Stimulated activated CD8-positive, alpha-beta memory T cell treated with anti-CD3 and anti-CD28 coated beads, Interleukin-2, amount 100 ng/mL, for 1 hour (primary cell): ENCODE data around the gene ERLIN1.

Source experiments
- DNase-seq, 2 donors: peaks; one replicate each; pipeline ENCODE4 v3.0.0-alpha.2; 2020; ENCODE audit warnings: low read depth in 2 of 2

Gene ERLIN1

DNA sequence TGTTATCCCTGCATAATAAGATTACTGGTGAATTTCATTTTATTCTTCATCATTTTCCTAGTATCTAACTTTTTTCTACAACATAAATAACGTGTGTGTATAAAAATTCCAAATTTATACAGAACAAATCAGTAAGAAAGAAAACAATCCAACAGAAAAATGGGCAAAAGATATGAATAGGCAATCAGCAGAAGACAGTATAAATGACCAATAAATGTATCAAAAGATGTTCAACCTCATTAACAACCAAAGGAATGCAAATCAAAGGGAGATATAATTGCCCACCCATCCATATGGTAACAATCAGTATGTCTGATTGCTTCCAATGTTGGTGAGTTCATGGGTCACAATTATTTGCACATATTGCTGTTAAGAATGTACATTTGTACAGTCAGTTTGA, 13.5 kb downstream of the ERLIN1 start:
- no peak for DNase-seq

DNA sequence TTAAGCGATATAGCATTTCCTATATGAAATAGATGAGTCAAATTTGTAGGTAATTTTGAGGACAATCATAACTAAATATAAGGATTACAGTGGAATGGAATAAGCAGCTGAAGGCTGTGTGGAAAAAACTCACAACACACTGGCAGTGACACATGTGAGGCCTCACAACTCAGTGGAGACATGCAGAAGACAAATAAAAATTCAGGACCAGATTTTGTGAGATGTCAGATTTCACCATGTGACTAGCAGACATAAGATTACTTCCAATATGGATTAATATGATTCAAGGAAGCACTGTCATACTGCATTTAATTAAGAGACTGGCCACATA, 17.6 kb downstream of the ERLIN1 start:
- no peak for DNase-seq

DNA sequence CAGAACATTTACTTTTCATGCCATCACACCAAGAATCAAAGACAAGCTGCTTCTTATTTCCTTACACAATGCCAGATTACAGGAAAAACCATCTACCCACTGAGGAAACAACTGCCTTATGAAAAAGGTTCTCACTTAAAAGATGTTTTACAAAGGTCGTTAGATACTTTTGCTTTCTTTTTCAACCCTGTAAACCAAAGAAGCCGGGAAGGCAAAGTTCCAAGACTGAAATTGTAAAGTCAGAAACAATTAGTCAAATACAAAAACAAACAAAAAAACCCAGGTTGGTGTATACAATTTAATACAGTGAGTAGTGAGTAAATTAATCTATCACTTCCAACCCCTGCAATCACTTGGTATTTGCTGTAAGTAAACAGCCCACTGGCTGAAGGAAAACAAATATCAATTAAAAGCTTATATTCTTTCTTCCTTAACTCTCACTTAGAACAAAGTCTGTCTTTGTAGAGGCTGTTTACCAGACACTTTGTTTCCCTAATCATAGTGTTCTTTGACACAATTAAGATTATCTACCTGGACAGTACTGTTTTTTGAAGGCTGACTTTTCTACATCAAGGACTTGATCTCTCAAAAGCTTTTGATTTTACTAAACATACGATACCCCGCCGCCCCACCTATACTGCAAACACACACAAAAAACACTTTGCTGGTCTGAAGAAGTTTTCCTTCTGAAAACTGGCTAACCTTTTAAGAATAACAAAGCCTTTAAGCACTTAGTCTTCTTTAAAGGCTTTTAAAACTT, 18.1 kb downstream of the ERLIN1 start:
- DNase-seq: no peak

DNA sequence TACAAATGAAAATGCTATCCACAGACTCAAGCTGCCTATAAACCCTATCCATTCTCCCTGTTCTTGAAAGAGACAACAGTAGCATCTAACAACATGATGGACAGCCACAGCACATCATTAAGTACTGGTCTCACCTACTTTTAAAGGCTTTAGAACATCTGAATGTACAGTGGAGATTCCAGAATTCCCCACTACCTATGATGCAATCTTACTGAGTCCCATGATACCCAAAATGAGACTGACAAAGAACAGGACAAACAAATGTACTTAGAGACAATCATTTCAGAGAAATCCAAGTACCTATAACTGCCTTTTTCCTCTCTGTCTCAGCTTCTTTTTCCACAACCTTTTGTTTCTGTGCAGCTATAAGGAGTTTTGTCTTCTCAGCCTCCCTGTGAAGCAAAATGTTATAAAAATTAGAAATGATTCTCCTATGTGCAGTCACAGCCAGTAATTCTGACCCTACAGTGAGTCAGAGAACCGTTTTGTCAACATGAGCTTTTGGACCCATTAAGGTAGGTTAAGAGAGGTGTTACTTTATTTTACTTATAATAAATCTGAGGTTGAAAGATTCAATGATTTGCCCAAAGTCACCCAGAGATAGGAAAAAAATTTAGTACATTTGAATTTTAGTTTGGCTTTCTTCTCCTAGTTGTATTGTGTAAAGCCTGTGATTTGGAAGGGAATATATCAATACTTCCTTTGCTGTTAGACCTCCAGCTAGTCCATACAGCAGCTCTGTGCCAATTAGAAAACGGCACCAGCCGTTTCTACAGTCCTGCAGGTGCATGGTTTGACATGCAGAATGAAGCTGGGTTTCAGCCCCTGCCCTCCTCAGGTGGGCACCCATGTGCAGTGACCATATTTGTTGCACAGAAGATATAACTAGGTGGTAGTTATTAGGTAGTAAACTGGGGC, 21.9 kb downstream of the ERLIN1 start:
- no peak for DNase-seq

DNA sequence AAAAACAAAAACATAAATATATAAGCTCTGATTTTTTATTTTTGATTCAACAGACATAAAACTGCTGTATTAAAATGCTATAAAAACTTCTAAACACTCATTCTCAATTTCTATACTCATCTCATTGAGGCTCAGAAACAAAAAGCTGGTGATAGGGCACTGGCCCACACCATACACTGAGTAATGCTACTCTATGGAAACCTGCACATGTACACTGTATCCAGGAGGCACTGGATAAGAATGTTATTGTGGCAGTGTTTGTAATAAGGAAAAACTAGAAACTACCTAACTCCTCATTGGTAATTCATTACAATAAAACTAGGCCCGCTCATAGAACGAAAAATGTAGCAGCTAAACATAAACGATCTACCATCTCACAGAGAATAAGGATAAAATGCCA, 23.1 kb downstream of the ERLIN1 start:
- no peak for DNase-seq

DNA sequence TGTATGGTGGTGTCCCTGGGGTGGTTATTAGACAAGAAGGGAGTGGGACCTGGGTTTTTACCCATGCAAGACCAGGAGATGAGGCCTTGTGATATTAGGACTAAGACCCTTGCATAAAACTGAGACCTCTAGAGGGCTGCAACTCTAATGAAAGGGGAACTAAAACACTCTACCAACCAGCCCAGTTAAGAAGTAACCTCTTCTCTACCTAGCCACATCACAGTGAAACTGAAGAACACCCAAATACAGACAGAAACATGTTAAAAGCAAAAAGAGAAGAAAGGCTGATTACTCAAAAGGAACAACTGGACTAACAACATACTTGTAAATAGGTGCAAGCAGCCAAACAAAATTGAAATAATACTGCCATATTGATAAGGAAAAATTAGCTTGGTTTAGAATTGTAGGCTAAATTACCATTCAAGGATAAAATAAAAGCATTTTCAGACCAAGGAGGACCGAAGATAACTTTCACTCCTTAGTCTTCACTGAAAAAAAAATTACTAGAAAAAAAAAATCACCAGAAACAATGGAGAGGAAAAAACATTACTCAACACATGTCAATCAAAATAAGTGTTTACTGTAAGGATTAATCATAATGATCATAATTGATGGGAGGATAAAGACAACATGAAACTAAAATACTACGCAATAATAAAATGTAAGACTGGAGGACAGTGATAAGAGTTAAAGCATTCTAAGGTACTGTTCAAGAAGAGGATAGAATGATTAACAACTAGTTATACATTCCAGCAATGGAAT, 27.6 kb downstream of the ERLIN1 start:
- DNase-seq: no peak

DNA sequence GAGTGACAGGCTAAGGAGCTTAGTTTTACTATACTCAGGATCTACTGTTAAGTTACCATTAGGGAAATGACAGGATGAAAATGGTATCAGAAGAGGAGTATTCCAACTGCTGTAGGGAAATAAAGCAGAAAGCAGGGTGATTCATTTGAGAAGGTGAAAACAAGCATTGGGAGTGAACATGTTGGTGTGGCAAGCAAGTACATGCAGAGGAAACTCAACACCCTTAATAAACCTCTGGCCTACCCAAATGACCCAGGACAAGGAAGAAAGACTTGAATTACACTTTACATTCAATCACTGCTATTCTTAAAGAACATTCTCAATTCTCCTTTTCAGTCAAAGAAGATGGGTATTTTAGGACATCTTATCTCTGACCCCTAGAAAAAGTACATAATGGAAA, 28.7 kb downstream of the ERLIN1 start:
- no peak for DNase-seq

DNA sequence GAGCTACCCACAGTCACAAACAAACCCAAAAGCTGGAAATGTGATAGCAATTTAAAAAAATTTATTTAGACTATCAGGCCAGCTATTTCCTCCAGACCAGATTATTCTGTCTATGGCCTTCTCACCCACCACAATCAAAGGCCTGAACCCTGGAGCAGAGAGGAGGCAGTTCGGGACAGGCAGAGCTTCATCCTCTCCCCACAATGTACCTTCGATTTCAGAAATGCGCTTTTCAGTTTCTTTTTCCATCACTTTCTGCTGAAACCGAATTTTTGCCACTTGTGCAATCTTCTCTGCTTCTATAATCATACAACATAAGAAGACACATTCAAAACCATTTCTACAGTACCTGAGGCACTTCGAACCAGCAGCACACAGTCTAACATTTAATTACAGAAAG, 29.9 kb downstream of the ERLIN1 start:
- no peak for DNase-seq

DNA sequence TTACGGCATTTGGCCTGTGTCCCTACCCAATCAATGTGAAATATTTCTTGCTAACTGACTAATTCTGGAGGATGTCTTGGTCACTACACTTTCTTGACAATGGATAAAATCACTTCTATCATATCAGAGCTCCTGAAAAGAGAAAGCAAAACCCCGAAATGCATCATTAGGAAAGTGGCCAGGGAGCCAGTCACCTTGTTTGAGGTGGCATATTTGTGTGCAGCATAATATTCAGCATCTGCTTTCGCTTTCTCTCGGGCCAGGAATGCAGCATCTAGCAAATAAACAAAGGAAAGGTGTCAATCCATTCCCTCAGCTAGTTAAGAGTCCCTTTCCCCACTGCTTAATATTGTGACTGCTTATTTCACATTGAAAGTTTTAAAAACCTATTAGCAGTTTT, 31.2 kb downstream of the ERLIN1 start:
- DNase-seq: no peak

DNA sequence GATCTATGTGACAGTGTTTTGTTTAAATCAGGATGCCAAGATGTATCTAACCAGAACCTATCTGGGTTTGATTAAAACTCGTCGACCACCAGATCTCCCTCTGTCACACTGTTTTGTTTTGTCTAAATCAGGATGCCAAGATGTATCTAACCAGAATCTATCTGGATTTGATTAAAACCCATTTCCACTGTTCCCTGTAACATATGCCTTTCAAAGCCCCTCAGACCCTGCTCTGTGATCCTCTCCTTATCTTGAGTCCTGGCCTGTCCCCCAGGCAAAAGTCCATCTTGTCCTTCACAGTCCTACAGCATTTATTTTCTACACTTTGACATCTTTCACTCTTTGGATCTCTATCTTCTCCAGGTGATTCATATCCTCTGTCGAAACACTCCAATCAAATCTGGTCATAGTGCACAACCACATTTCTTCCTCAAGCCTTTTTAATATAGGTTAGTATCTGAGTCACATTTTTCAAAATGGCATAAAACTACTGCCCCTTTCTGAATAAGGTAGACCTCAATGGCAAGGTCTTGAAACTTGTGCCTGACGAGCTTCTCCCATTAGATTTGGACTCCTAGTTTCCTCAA, 32.5 kb downstream of the ERLIN1 start:
- no peak for DNase-seq

DNA sequence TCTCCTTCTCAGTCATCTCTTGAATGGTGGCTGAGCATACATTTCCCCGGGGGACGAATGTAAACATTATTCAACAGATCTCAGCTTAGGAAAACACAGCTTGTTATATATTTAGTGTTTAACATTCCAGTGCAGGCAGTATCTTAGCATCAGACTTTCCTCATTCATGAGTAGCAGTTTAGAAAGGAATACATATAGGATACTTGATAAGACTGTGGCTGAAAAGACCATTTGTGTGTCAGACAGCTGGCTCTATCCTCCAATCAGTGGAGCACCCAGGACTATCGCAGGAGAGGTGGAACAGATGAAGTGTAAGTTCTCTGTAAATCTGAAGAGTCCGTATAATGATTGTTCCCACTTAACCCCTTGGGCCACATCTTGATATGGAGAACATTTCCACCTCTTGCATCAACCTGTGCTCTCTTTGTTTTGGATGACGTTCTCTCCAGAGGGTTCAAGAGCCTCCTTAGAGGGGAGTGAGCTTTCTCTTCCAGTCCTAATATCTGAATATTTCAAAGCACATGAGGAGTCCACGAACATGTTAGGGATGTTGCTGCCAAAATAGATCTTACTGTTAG, 34.0 kb downstream of the ERLIN1 start:
- DNase-seq: no peak

DNA sequence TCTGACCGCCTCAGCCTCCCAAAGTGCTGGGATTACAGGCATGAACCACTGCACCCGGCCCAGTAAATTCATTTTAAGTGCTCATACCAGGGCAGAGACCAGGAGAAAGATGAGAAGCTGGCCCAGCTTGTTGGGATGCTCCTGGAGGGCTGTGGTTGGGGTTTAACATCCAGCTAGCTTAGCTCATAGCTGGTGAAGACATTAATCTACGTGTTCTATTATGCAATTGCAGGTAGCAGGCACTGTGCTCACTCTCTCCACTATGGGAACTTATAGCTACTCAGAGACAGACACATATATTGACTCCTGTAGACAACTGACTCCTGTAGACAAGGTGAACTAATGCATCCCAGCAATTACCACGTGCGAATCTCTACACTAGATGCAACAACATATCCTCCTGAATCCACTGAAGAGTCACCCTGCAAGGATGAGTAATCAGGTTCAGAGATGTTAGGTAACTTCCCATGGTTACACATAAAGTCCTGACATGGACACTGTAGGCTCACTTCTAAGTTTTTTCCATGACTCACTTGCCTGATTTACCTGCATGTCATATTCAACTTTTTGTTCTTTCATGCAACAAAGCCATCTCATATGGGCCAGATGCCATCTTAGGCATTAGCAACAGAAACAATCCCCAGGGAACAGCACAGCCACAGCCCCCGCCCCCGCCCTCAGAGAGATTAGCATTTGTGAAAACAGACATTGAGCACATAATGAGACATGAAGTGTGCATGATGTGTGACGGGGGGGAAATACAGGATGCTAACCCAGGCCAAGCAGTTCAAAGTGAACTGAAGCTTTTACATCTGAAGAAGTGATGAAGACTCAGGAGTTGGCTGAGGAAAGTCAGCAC, 37.2 kb downstream of the ERLIN1 start:
- no peak for DNase-seq

DNA sequence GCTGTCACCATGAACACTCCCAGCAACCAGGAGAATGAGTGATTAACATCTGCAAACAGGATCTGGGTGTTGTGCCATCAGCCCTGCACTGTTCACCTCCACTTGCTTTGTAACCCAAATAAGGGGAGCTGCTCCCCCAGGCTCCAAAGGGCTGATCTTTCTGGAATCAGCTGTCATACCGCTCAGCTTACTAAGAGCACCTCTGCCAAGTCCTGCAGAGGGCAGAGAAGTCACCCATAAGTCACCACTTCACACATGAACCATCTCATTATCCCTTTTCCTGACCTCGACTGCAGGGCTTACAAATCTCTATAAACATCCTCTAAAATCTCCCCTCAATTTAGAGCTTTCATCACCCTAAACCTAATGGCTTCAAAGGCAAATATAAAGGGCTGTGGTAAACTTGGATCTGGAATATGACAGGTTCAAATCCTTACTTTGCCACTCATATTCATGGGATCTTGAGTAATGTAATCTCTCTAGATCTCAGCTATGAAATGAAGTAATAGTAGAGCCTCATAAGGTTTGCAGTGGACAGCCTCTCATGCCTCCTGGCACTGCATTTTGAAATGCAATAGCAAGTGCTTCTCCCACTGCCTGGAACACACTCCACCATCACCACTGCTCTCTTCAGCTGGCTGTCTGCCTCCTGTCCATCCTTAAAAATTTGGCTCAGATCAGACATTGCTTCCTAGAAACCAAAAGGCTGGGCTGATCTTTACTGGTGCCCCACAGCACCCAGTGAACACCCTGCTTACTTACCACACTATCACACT, 38.8 kb downstream of the ERLIN1 start:
- no peak for DNase-seq

DNA sequence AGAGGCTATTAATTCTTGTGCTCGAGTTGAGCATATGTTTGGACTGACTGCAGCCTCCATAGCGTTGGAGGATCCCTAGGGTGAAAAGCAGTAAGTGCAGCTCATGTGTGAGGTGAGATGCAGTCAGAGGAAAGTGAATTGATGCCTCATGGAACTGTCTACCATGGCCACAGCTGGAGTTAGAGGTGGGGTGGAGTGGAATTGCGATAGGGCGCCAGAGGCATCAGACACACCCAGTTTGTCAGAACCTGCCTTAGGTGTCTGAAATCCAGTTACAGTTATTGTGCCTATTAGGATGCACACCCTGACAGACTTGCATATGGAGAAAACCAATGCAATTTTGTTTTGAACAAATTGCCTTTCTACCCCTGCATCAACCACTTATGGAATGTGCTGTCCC, 39.4 kb downstream of the ERLIN1 start:
- DNase-seq: no peak

DNA sequence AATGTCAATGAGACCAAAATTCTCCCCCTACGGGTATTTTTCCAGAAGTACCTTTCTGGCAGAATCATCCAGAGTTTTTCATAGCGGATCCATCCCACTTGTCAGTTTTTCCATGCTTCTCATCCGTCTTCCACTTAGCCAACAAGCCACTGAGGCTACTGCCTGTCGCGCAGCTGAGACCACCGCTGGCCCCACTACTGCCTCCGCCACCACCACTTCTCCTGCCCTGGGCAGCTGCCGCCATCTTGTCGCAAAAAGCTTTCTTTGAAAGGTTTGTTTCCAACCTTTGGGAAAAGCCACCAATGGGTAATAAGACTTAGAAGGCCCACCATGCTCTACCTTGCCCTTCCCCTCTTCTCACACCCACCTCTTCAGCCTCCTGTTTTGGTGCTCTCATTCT, 42.1 kb downstream of the ERLIN1 start:
- DNase-seq: no peak

DNA sequence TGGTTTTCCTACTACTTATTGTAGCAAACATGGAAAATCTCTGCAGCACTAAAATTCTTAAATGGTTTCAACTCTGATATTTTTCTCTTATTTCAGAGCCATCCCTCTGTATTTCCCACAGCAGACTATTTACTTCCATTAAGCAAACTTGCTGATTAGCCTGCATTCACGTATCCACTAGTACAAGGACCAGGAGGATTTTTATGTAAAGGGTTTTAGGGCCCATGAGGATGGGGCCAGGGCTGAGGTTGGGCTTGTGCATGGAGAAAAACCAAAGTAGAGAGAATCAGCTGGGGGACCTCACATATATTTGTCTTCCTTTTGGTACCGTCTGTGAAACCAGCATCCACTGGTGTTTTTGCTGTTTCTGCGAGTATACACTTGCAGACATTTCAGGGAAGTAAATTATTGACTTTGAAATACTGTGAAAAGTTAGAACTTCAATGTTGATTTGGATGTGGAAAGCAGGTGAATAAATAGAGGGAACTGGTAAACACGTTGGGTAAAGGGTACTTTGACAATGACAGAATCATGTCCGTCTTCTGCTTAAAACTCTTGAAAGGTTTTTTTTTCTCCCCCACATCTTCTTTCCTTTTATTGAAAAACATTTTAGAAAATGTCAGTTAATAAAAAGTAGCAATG, 44.3 kb downstream of the ERLIN1 start:
- DNase-seq: no peak

DNA sequence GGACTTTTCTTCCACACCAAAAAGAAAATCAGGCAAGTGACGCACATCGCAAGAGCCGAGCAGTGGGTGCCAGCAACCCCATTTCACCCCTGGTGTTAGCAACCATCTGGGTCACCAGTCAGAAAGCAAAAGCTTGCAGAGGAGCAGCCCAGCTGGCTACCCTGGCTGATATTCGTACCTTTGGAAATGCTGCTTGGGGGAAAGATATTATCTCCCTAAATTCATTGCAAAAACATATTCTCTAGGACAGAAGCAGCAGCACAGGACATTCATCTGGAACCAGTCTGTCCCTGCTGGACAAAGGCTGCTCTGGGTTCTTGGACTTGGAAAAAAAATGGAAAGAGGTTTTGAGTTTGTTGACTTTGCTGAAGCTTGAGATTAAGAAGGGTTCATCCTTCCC, 45.8 kb downstream of the ERLIN1 start:
- DNase-seq: no peak

DNA sequence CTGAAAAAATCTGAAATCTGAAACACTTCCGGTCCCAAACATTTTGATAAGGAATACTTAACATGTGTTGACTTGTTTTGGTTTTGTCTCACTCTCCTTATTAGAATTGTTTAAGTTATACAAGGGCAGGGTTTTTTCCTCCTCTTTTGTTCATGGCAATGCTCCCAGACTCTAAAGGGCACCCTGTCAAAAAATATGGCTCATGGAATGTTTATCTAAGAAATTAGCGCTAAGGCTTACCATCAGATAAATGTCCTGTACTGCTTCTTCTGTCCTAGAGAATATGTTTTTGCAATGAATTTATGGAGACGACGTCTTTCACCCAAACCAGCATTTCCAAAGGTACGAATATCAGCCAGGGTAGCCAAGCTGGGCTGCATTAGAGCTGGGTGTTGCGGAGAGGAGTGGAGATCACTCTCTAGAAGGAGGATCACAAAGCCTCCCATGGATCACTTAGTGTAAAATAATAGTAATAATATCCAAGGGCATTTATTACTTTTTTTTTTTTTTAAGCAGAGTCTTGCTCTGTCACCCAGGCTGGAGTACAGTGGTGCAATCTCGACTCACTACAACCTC, 46.8 kb downstream of the ERLIN1 start:
- no peak for DNase-seq

DNA sequence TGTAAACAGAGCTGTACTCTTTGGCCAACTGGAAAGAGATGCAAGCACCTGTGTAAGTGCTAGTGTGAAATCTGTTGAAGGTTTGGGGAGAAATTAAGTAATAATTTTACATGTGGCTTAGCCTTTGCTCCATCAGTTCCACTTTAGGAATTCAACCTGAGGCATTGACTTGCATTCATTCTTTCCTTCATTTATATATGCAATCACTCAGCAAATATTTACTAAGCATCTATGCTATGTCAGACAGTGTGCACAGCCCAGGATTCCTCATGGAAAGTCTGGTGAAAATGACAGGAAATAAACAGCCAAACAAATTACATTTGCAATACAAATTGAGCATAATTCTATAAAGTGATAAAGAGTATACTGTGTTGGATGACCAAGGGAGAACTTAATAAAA, 50.3 kb downstream of the ERLIN1 start:
- DNase-seq: no peak
